ENCODE results near the gene MSX2. TPM values are rescaled to one million over a fixed set of nuclear protein-coding genes. Genes with fewer than 3 reads are reported as not detected.

Gene MSX2
- total RNA-seq, result under 1 TPM in 1 of 2 donors, not detected in 1; 0.12 TPM
- total RNA-seq, result 0.23 to 0.35 reads per million in 2 donors

DNA sequence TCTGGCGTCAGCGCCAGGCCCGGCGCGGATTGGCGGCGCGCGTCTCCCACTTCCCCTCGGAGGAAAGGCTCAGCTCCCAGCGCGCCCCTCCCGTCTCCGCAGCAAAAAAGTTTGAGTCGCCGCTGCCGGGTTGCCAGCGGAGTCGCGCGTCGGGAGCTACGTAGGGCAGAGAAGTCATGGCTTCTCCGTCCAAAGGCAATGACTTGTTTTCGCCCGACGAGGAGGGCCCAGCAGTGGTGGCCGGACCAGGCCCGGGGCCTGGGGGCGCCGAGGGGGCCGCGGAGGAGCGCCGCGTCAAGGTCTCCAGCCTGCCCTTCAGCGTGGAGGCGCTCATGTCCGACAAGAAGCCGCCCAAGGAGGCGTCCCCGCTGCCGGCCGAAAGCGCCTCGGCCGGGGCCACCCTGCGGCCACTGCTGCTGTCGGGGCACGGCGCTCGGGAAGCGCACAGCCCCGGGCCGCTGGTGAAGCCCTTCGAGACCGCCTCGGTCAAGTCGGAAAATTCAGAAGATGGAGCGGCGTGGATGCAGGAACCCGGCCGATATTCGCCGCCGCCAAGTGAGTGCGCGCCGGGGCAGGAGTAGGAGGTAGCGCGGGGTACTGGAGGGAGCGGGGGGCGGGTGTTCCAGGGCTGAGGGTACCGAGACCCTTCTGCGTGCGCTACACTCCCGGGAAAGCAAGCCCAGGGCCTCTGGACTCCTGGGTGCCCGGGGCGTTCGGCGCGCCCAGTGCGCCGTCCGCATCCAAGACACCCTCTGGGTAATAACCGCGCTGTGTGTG is at the start of gene MSX2:
MSX2 (plus strand) TSS at position 99 of the 777 bp plus-strand sequence; CDS start at position 177, 78 bp downstream.
- Mint-ChIP-seq H3K4me1 (peaks cover 7% of the 10 kb centered on the region), H3K4me3 (peak within 1 kb of the TSS; percentile 76), H3K36me3 (ENCODE audit: low read depth) (peaks cover 3% of the 10 kb centered on the region), H3K27ac (no peak within 1 kb of the TSS), H3K27me3 (peaks cover 86% of the 10 kb centered on the region)
- DNase-seq (no peak), ATAC-seq (peak; percentile 70)
- no peaks in the 10 kb centered on the region for H3K9me3 ChIP-seq (ENCODE audit: control insufficient read depth, low read length, poor library complexity, severe bottlenecking)

DNA sequence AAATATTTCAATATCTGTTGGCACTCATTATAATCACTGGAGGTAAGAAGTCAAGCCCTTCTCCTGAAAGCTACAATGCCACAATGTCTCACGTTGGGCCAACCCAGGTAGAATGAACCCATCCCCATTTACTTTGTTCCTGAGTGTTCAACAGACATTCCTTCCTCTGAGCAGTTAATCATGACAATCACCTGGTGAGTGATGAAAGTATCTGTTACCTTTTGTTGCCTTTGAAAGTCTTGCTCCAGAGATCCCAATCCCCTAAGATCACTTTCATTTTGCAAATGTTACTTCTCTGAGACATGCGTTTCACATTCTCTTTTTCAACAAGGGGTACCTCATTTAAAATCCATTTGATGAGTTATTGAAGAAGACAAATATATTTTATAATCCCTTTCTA is 49.3 kb upstream of the MSX2 start:
- no peak for DNase-seq
- Mint-ChIP-seq H3K27me3 (peaks cover 17% of the 10 kb centered on the region), H3K36me3 (ENCODE audit: low read depth) (no peaks in the 10 kb centered on the region), H3K4me1 (no peaks in the 10 kb centered on the region), H3K4me3 (no peak overlapping the region), H3K27ac (no peak overlapping the region)
- no peaks in the 10 kb centered on the region for H3K9me3 ChIP-seq (ENCODE audit: control insufficient read depth, low read length, poor library complexity, severe bottlenecking)
- ATAC-seq, result no peak

DNA sequence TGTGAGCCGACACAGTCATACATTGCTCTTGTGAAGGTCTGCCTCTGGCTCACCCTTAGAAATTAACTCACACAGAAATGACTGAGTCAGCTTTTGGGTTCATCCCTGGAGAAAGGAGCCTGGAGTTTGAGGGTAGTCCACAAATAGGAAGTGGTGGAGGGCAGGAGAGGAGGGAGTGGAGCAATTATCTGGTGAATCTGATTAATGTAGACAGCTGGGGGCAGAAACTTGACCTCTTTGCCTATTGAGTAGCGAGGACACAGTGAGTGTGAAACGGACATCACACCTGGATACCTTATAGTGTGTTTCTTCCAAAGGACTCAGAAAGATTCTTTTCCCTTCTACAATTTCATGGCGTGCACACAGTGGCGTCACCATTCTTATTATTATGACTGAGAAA is 48.5 kb upstream of the MSX2 start:
- no peaks in the 10 kb centered on the region for H3K9me3 ChIP-seq (ENCODE audit: control insufficient read depth, low read length, poor library complexity, severe bottlenecking)
- ATAC-seq, result no peak
- Mint-ChIP-seq H3K27ac (no peak overlapping the region), H3K4me3 (no peak overlapping the region), H3K4me1 (no peaks in the 10 kb centered on the region), H3K36me3 (ENCODE audit: low read depth) (no peaks in the 10 kb centered on the region), H3K27me3 (peaks cover 14% of the 10 kb centered on the region)
- no peak for DNase-seq

DNA sequence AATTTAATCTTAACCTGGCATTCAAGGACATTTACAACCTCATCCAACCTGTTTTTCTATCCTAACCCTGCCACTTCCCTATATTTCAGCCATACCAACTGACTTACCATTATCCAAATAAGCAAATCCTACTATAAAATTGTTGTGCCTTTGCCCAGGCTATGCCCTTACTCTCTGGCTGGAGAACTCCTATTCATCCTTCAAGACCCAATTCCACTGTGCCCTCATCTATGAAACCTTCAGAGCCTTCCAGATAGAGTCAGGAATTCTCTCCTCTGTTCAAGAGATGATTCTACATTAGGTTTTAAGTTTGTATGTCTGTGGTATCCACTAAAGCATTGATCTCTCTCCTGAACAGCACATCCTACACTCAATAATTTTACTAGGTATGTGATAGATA is 46.3 kb upstream of the MSX2 start:
- Mint-ChIP-seq H3K36me3 (ENCODE audit: low read depth) (no peaks in the 10 kb centered on the region), H3K4me1 (no peaks in the 10 kb centered on the region), H3K27ac (no peak overlapping the region), H3K27me3 (no peaks in the 10 kb centered on the region), H3K4me3 (no peak overlapping the region)
- DNase-seq (no peak), ATAC-seq (no peak)
- H3K9me3 ChIP-seq (ENCODE audit: control insufficient read depth, low read length, poor library complexity, severe bottlenecking), result no peaks in the 10 kb centered on the region

DNA sequence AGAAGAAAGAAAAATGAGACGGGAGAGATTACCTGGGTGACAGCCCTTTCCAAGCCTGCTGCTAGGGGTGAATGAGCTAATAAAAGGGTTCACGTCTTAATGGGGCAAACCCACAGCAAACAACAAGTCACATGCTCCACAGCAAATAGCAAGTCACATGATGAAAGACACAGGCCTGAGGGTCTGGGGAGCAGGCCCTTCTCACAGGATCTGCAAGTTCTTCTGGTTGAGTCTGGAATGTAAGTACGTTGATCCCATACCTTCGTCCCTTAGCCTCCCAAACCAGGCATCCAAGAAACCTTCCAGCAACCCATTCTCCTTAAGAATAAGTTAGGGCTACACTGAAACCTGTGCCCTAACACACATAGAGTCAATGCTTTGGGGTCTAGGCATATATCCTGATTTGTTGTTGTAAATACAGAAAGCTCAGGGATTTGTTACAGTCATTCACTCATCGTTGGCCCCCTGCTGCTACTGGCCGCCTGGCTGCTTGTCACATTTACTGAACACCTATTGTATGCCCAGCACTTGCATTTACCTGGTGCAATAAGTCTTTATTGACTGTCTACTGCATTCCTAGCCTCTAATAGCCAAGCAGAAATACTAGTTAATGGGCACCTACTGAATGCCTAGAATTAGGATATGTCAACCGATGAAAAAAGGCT is 43.3 kb upstream of the MSX2 start:
- H3K4me1 Mint-ChIP-seq, result no peaks in the 10 kb centered on the region
- no peaks in the 10 kb centered on the region for H3K36me3 Mint-ChIP-seq (ENCODE audit: low read depth)
- DNase-seq (no peak), ATAC-seq (no peak)
- H3K4me3 Mint-ChIP-seq, result no peak overlapping the region
- no peaks in the 10 kb centered on the region for H3K9me3 ChIP-seq (ENCODE audit: control insufficient read depth, low read length, poor library complexity, severe bottlenecking)
- peaks cover 5% of the 10 kb centered on the region for H3K27me3 Mint-ChIP-seq
- H3K27ac Mint-ChIP-seq, result no peak overlapping the region

DNA sequence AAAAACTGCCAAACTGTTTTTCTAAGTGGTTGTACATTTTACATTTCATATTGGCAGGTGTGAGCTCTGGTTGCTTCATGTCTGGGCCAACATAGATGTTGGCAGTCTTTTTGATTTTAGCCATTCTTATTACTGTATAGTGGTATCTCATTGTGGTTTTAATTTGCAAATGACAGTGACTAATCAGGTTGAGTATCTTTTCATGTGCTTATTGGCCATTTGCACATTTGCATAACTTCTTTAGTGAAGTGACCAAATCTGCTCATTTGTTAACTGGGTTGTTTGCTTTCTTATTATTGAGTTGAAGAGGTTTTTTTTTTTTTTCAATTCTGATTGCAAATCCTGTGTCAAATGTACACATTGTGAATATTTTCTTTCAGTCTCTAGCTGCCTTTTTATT is 36.9 kb upstream of the MSX2 start:
- Mint-ChIP-seq H3K4me3 (no peak overlapping the region), H3K4me1 (peaks cover 6% of the 10 kb centered on the region), H3K36me3 (ENCODE audit: low read depth) (no peaks in the 10 kb centered on the region), H3K27me3 (peaks cover 58% of the 10 kb centered on the region), H3K27ac (no peak overlapping the region)
- ATAC-seq (no peak), DNase-seq (no peak)
- H3K9me3 ChIP-seq (ENCODE audit: control insufficient read depth, low read length, poor library complexity, severe bottlenecking), result no peaks in the 10 kb centered on the region

DNA sequence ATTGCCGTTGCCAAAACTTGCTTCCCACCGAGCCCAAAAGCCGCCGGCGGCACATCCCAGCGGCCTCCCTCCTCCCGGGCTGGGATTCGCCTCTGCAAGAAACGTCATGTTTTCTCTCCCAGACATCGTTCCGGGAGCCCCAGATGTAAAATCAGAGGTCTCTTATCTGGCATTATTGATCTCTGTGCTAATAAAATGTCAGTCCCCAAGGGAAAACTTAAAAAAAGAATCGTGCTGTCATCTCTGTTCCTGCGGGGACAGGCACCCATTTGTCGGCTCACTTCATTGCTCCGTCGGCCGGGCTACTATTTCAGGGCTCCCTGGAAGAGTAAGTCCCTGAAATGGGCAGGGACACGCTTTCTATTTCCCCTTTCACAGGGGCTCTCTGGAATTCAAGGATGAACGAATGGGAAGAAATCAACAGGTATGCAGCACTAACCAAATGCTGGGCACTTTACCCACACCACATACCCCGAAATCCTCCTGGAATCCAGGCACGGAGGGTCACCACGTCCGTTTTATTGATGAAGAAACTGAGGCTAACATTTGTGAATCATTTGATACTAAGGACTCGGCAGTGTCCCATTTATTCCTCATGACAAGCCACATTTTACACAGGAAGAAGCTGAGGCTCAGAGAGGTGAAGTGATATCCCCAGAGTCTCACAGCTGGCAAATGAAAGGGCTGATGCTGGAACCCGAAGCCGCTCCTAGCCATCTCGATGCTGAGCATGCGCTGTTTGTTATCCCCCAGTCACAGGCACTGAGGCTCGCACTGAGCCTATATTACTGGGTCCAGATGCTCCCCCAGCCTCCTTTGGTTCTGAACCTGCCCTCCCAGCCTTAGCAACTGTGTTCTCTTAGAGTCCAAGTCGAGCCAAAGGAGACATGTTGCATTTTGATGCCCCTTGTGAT is 35.7 kb upstream of the MSX2 start:
- Mint-ChIP-seq H3K27ac (no peak overlapping the region), H3K4me3 (no peak overlapping the region), H3K36me3 (ENCODE audit: low read depth) (no peaks in the 10 kb centered on the region), H3K27me3 (peaks cover 70% of the 10 kb centered on the region), H3K4me1 (peaks cover 11% of the 10 kb centered on the region)
- DNase-seq (no peak), ATAC-seq (no peak)
- no peaks in the 10 kb centered on the region for H3K9me3 ChIP-seq (ENCODE audit: control insufficient read depth, low read length, poor library complexity, severe bottlenecking)

DNA sequence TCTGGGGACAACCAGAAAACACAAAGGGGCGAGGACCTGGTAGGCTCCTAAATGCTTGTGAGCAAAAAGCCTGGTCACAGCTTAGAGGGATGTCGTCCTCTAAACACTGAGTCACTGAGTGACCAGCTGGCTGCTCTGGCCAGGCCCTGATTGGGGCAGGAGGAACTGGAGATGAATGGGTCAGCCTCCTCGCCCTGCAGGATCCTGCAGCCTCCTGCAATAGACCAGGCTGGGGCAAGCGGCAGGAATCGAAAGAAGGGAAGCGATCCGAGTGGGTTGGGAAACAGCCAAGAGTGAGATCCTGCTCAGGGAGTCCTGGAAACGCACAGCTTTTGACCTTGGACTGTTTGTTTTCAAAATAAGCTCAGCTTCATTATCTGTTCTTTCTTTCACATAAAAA is 34.1 kb upstream of the MSX2 start:
- Mint-ChIP-seq H3K4me1 (peaks cover 15% of the 10 kb centered on the region), H3K36me3 (ENCODE audit: low read depth) (no peaks in the 10 kb centered on the region), H3K4me3 (no peak overlapping the region), H3K27ac (no peak overlapping the region), H3K27me3 (peaks cover 86% of the 10 kb centered on the region)
- DNase-seq, result no peak
- no peaks in the 10 kb centered on the region for H3K9me3 ChIP-seq (ENCODE audit: control insufficient read depth, low read length, poor library complexity, severe bottlenecking)
- ATAC-seq, result no peak

DNA sequence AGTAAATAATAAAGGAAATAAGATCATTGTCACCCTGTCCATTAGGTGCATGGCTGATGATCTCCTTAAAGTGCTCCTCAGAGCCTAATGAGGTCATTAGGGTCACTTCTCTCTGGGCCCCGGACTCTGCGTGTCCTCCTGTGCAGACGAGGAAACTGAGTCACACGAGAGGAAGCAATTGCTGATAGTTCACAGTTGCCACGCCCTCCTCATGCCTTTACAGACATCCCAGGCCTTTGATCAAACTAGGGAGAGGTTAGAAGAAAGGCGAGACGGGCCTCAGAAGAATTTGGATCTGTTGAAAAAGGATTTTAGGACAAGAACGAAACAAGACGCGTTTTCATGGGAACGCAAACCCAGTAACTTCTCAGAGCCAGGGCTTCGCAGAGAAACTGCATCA is 32.0 kb upstream of the MSX2 start:
- H3K36me3 Mint-ChIP-seq (ENCODE audit: low read depth), result peaks cover 3% of the 10 kb centered on the region
- no peaks in the 10 kb centered on the region for H3K9me3 ChIP-seq (ENCODE audit: control insufficient read depth, low read length, poor library complexity, severe bottlenecking)
- peaks cover 15% of the 10 kb centered on the region for H3K4me1 Mint-ChIP-seq
- no peak for ATAC-seq
- no peak for DNase-seq
- no peak overlapping the region for H3K27ac Mint-ChIP-seq
- H3K4me3 Mint-ChIP-seq, result peak overlapping the region; percentile 55
- peaks cover 85% of the 10 kb centered on the region for H3K27me3 Mint-ChIP-seq

DNA sequence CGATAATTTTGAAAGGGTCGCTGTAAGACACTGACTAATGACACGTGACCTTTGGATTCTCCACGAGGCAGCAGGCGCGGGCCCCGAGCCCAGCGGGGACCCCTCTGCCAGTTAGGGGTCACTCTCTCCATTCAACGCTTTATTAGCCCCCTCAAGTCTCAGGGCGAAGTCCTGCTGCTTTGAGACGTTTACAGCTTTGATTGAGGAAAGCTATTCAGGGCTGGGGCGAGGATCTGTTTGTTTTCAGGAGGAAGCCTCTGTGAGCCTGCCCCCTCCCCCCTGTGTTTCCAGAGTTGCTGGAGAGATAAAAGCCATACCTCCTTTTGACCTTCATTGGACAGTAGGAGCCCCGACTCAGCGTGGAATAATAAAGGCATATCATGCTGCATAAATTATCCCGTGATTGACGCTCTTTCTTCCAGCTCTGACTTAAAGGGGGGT is 31.4 kb upstream of the MSX2 start:
- H3K27me3 Mint-ChIP-seq, result peaks cover 81% of the 10 kb centered on the region
- ATAC-seq (no peak), DNase-seq (no peak)
- no peak overlapping the region for H3K27ac Mint-ChIP-seq
- no peaks in the 10 kb centered on the region for H3K9me3 ChIP-seq (ENCODE audit: control insufficient read depth, low read length, poor library complexity, severe bottlenecking)
- peaks cover 15% of the 10 kb centered on the region for H3K4me1 Mint-ChIP-seq
- peaks cover 3% of the 10 kb centered on the region for H3K36me3 Mint-ChIP-seq (ENCODE audit: low read depth)
- H3K4me3 Mint-ChIP-seq, result peak overlapping the region; percentile 33

DNA sequence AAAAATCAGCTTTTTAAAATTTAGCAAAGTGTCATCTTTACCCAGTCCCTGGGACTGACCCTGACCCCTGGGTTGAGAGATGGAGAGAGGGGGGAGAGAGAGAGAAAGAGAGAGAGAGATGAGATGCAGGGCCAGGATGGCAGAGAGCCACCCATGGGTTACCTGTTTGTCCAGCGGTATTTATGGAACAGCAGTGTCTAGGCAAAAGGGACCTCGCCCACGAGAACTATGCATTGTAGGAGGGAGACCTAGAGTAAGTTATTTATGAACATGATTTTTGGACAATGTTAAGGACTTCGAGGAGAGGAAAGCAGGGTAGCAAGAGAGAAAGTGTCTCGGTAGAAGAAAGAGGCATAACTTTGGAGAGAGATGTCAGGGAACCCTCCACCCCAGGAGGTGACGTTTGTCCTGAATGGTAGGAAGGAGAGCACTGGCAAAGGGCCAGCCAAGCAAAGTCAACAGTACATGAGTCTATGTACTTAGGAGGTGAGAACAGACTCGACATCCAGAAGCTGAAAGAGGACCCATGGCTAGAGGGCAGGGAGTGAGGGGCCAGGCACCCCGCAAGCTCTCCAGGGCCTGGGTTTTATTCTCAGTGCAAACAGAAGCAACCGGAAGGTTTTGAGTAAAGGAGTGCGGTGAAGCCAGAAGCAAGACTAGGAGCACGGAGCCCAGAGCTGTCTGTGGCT is 30.5 kb upstream of the MSX2 start:
- no peak for DNase-seq
- Mint-ChIP-seq H3K27me3 (peaks cover 80% of the 10 kb centered on the region), H3K36me3 (ENCODE audit: low read depth) (peaks cover 3% of the 10 kb centered on the region), H3K4me1 (peaks cover 13% of the 10 kb centered on the region), H3K27ac (no peak overlapping the region), H3K4me3 (no peak overlapping the region)
- ATAC-seq, result no peak
- no peaks in the 10 kb centered on the region for H3K9me3 ChIP-seq (ENCODE audit: control insufficient read depth, low read length, poor library complexity, severe bottlenecking)

DNA sequence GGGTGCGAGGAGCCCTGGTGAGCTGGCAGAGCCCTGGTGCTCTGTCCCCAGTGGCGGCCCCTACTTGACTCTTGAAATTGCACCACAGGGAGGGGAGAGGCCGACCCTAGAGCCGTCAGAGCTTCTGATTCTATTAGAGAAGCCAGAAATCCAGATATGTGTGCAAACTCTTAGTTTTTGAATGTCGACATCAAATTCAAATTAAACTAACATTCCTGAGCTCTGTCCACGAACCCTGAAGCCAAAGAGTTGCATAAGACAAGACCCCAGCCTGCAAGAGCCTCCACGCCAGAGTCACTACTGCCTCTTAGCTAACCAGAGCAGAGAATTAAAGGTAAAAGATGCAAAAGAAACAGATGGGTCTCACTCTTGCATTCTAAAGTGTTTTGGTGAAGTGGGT is 29.8 kb upstream of the MSX2 start:
- ATAC-seq, result no peak
- H3K4me3 Mint-ChIP-seq, result no peak overlapping the region
- no peaks in the 10 kb centered on the region for H3K9me3 ChIP-seq (ENCODE audit: control insufficient read depth, low read length, poor library complexity, severe bottlenecking)
- peaks cover 73% of the 10 kb centered on the region for H3K27me3 Mint-ChIP-seq
- H3K36me3 Mint-ChIP-seq (ENCODE audit: low read depth), result peaks cover 3% of the 10 kb centered on the region
- no peak overlapping the region for H3K27ac Mint-ChIP-seq
- DNase-seq, result no peak
- H3K4me1 Mint-ChIP-seq, result peaks cover 13% of the 10 kb centered on the region

All from T-helper 17 cell (primary cell).